Chondrocyte (in vitro differentiated cells): ENCODE data around the gene AHNAK. TPM values are rescaled to one million over a fixed set of nuclear protein-coding genes. Genes with fewer than 3 reads are reported as not detected.

Source experiments
- DNase-seq: peaks from one replicate; pipeline ENCODE4 v3.0.0; 2021; ENCODE audit warnings: mixed read lengths, low spot score
- H3K27ac Mint-ChIP-seq: one replicate; pipeline ENCODE4 v1.8.0; 2021; ENCODE audit warnings: mild to moderate bottlenecking, moderate library complexity, mixed read lengths; ENCODE audit not compliant: unreplicated experiment
- H3K27me3 Mint-ChIP-seq: 2 replicates; pipeline ENCODE4 v1.8.0; 2021; ENCODE audit warnings: low read depth, mixed read lengths
- H3K36me3 Mint-ChIP-seq: 2 replicates; pipeline ENCODE4 v1.8.0; 2021; ENCODE audit warnings: low read depth, mixed read lengths
- H3K4me1 Mint-ChIP-seq: 2 replicates; pipeline ENCODE4 v1.8.0; 2021; ENCODE audit warnings: low read depth, mild to moderate bottlenecking, mixed read lengths
- H3K4me3 Mint-ChIP-seq: one replicate; pipeline ENCODE4 v1.8.0; 2021; ENCODE audit warnings: mild to moderate bottlenecking, moderate library complexity, mixed read lengths; ENCODE audit not compliant: unreplicated experiment
- H3K9me3 Mint-ChIP-seq: 2 replicates; pipeline ENCODE4 v1.8.0; 2021; ENCODE audit warnings: low read depth, mixed read lengths
- CTCF ChIP-seq: fragments of 200-600 bp; sonication (generic); IDR thresholded peaks from 2 replicates; pipeline ENCODE4 v1.5.0; 2021; ENCODE audit warnings: antibody characterized with exemption, mild to moderate bottlenecking, moderate library complexity
- microRNA-seq: library from miRNA; unstranded; fragments of <30 nt; microRNA quantifications from one replicate; pipeline ENCODE4 v1.2.0, GENCODE V29; 2020; ENCODE audit warnings: borderline number of aligned reads
- total RNA-seq: library from RNA; stranded (reverse); gene quantifications from 3 replicates; pipeline ENCODE4 v1.2.1, GENCODE V29; 2021

AHNAK gene
- total RNA-seq, 1 donor from 2014 or later = 514 TPM

- Mint-ChIP-seq H3K4me1 (peaks cover 9% of the 10 kb centered on the region), H3K27ac (no peak overlapping the region), H3K4me3 (no peak overlapping the region), H3K27me3 (no peaks in the 10 kb centered on the region), H3K36me3 (no peaks in the 10 kb centered on the region), H3K9me3 (no peaks in the 10 kb centered on the region)
- no peak for TF ChIP-seq CTCF
- DNase-seq = no peak
These were observed 162.8 kb downstream of the AHNAK start for GRCh38 chr11:62383822-62384221.

Small RNA genes lying within 50 kb of the gene (microRNA-seq; reads per million reads assigned to microRNA genes)
- gene MIR6747 = not detected

Other genes with a start within 250 kb of the AHNAK start
- not detected in 3 replicates for gene SCGB1D4, start 247.7 kb downstream of the AHNAK start, total RNA-seq
- 3.5 to 6.2 TPM (median 6.0 TPM) in 3 replicates for gene ASRGL1, start 209.4 kb downstream of the AHNAK start, total RNA-seq
- not detected in 3 replicates for gene SCGB1A1, start 127.8 kb downstream of the AHNAK start, total RNA-seq
- gene EEF1G, start 27.1 kb upstream of the AHNAK start, total RNA-seq = 1,000 to 1,202 TPM (median 1,017 TPM) in 3 replicates
- 9.6 to 15.2 TPM (median 11.8 TPM) in 3 replicates for gene TUT1, start 44.7 kb upstream of the AHNAK start, total RNA-seq
- 81.7 to 89.3 TPM (median 83.0 TPM) in 3 replicates for gene MTA2, start 55.1 kb upstream of the AHNAK start, total RNA-seq
- gene EML3, start 66.0 kb upstream of the AHNAK start, total RNA-seq = 55.2 to 76.6 TPM (median 58.9 TPM) in 3 replicates
- 2.4 to 5.8 TPM (median 3.5 TPM) in 3 replicates for gene ROM1, start 66.5 kb upstream of the AHNAK start, total RNA-seq
- gene B3GAT3, start 75.2 kb upstream of the AHNAK start, total RNA-seq = 35.3 to 40.1 TPM (median 37.7 TPM) in 3 replicates
- 348 to 394 TPM (median 359 TPM) in 3 replicates for gene GANAB, start 99.8 kb upstream of the AHNAK start, total RNA-seq
- 17.0 to 18.1 TPM (median 17.2 TPM) in 3 replicates for gene INTS5, start 106.5 kb upstream of the AHNAK start, total RNA-seq
- 39.0 to 61.1 TPM (median 47.5 TPM) in 3 replicates for gene C11orf98, start 118.4 kb upstream of the AHNAK start, total RNA-seq
- 7.8 to 8.4 TPM (median 8.4 TPM) in 3 replicates for gene CSKMT, start 118.5 kb upstream of the AHNAK start, total RNA-seq
- gene UQCC3, start 124.9 kb upstream of the AHNAK start, total RNA-seq = 4.8 to 5.7 TPM (median 5.5 TPM) in 3 replicates
- gene LBHD1, start 125.5 kb upstream of the AHNAK start, total RNA-seq = 2.8 to 8.3 TPM (median 4.2 TPM) in 3 replicates
- gene UBXN1, start 132.3 kb upstream of the AHNAK start, total RNA-seq = 72.0 to 82.2 TPM (median 81.6 TPM) in 3 replicates
- 0.20 to 0.51 TPM (median 0.21 TPM) in 3 replicates for gene LRRN4CL, start 142.7 kb upstream of the AHNAK start, total RNA-seq
- gene BSCL2, start 160.6 kb upstream of the AHNAK start, total RNA-seq = 36.6 to 76.0 TPM (median 43.2 TPM) in 3 replicates
- not detected in 3 replicates for gene GNG3, start 160.9 kb upstream of the AHNAK start, total RNA-seq
- gene HNRNPUL2, start 180.7 kb upstream of the AHNAK start, total RNA-seq = 43.6 to 53.8 TPM (median 45.6 TPM) in 3 replicates
- gene TTC9C, start 181.7 kb upstream of the AHNAK start, total RNA-seq = 33.0 to 36.8 TPM (median 36.7 TPM) in 3 replicates
- 10.2 to 13.0 TPM (median 11.3 TPM) in 3 replicates for gene ZBTB3, start 207.4 kb upstream of the AHNAK start, total RNA-seq
- 75.9 to 77.8 TPM (median 77.0 TPM) in 3 replicates for gene POLR2G, start 214.8 kb upstream of the AHNAK start, total RNA-seq
- gene TAF6L, start 224.6 kb upstream of the AHNAK start, total RNA-seq = 18.8 to 31.0 TPM (median 21.4 TPM) in 3 replicates
- gene TMEM179B, start 240.6 kb upstream of the AHNAK start, total RNA-seq = 29.4 to 44.9 TPM (median 35.1 TPM) in 3 replicates
- gene TMEM223, start 245.2 kb upstream of the AHNAK start, total RNA-seq = 11.4 to 16.2 TPM (median 14.7 TPM) in 3 replicates